ENCODE results near the gene OPCML.

The OPCML gene

DNA sequence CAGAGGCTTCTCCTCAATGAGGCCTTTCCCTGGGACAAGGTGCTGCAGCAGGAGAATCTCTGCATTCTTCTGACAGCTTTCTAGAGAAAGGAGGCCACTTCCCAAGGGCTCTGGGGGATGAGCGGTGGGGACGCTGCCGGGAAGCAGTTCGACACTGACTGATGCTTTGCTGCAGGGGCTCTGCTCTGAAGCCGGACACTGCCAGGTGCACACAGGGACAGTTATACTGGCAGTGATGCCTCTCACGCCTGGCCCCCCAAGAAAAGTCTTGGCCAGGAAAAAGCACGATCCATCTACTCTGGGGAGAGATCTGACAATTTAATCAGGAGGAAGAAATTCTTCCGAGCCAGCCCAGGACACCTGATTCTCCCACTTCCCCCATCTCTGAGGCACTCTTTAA is 456.9 kb downstream of the OPCML start:
- Histone ChIP-seq H3K27ac (replicated peaks; ENCODE audit: low read length) (no peak overlapping the region), H3K27me3 (ENCODE audit: control insufficient read depth in 3 of 3, insufficient read depth in 3 of 3, low read depth in 1 of 3, low read length in 3 of 3) (peaks cover 0 to 19% (median 2%) of the 10 kb centered on the region in 3 experiments), H3K4me1 (ENCODE audit: control insufficient read depth in 2 of 2, insufficient read depth in 1 of 2, low read depth in 1 of 2, low read length in 2 of 2) (no peaks in the 10 kb centered on the region), H3K36me3 (replicated peaks in 1 of 2; ENCODE audit: control insufficient read depth in 2 of 2, insufficient read depth in 2 of 2, low read length in 2 of 2) (no peaks in the 10 kb centered on the region), H3K18ac (ENCODE audit: low read length) (no peak overlapping the region), H4K91ac (ENCODE audit: low read depth, low read length, poor library complexity) (no peak overlapping the region), H2BK5ac (ENCODE audit: low read length) (no peak overlapping the region), H3K9me3 (replicated peaks in 1 of 2; ENCODE audit: control insufficient read depth in 2 of 2, insufficient read depth in 1 of 2, low read depth in 1 of 2, low read length in 2 of 2) (peaks cover 0 to 3% of the 10 kb centered on the region in 2 donors), H2AK5ac (ENCODE audit: low read depth, low read length) (no peak overlapping the region), H3K4me3 (ENCODE audit: low read length in 2 of 2) (no peak overlapping the region), H3K4me2 (ENCODE audit: insufficient read depth, low read length, poor library complexity, severe bottlenecking) (no peak overlapping the region), H2BK12ac (ENCODE audit: low read length) (no peak overlapping the region), H3K9ac (ENCODE audit: low read depth, low read length, poor library complexity) (no peak overlapping the region), H3K14ac (ENCODE audit: low read length) (no peak overlapping the region), H2BK120ac (ENCODE audit: low read depth, low read length) (no peak overlapping the region), H3K23ac (ENCODE audit: low read depth, low read length, poor library complexity) (no peak overlapping the region), H2BK15ac (ENCODE audit: low read length) (no peak overlapping the region), H3K79me1 (ENCODE audit: low read depth, low read length) (no peaks in the 10 kb centered on the region), H4K8ac (ENCODE audit: low read depth, low read length) (no peak overlapping the region), H3K4ac (ENCODE audit: low read length) (no peak overlapping the region), H2AFZ (ENCODE audit: low read length) (no peak overlapping the region)
- no peak for DNase-seq (ENCODE audit: low spot score)
- whole genome bisulfite sequencing, 2 donors (ENCODE audit: extremely low coverage in 2 of 2, insufficient read length in 2 of 2, insufficient replicate concordance in 1 of 2) = no CpG with 5 or more reads among the region's 8 CpGs

DNA sequence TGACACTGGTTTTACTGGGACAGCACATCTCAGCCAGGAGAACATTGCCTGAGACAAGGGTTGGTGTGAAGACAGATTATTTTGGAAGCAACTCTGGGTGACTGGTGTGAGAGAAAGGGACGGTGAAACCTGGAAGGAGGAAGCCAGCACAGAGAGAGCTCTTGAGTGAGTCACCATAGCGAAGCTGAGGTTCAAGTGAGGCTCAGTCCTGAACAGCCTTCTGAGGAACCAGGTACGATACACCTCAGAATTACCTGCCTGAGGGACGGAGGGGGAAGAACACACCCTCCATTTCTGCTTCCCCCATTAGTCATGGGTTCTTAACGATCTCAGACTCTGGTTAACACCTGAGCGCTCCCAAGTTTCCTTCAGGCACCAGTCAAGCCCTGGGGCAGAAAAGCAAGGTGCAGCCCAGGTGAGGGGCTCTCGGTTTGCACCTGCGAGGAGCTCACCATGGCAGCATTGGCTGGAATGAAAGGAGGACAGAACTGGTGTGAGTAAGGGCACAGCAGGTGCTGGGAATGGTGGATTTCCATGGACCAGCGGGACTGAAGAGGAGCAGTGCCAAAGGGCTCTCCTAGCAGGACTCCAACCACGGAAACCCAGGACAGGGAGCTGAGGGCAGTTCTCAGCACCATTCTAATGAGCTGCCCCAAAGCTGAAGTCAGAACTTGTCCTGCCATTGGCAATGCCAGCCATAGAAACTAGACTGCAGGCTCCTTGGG is 459.3 kb downstream of the OPCML start:
- H3K23ac ChIP-seq (ENCODE audit: low read depth, low read length, poor library complexity) = no peak overlapping the region
- no peak overlapping the region for H4K8ac ChIP-seq (ENCODE audit: low read depth, low read length)
- H3K9me3 ChIP-seq (replicated peaks in 1 of 2; ENCODE audit: control insufficient read depth in 2 of 2, insufficient read depth in 1 of 2, low read depth in 1 of 2, low read length in 2 of 2) = no peaks in the 10 kb centered on the region
- peaks cover 0 to 11% (median 0%) of the 10 kb centered on the region in 3 experiments for H3K27me3 ChIP-seq (ENCODE audit: control insufficient read depth in 3 of 3, insufficient read depth in 3 of 3, low read depth in 1 of 3, low read length in 3 of 3)
- H2BK5ac ChIP-seq (ENCODE audit: low read length) = no peak overlapping the region
- no peak overlapping the region for H2BK120ac ChIP-seq (ENCODE audit: low read depth, low read length)
- no peak overlapping the region for H2AK5ac ChIP-seq (ENCODE audit: low read depth, low read length)
- H3K4me1 ChIP-seq (ENCODE audit: control insufficient read depth in 2 of 2, insufficient read depth in 1 of 2, low read depth in 1 of 2, low read length in 2 of 2) = no peaks in the 10 kb centered on the region
- no peaks in the 10 kb centered on the region for H3K79me1 ChIP-seq (ENCODE audit: low read depth, low read length)
- H3K36me3 ChIP-seq (replicated peaks in 1 of 2; ENCODE audit: control insufficient read depth in 2 of 2, insufficient read depth in 2 of 2, low read length in 2 of 2) = no peaks in the 10 kb centered on the region
- H2AFZ ChIP-seq (ENCODE audit: low read length) = no peak overlapping the region
- no peak overlapping the region for H3K4ac ChIP-seq (ENCODE audit: low read length)
- H2BK15ac ChIP-seq (ENCODE audit: low read length) = no peak overlapping the region
- no peak overlapping the region for H4K91ac ChIP-seq (ENCODE audit: low read depth, low read length, poor library complexity)
- H3K4me3 ChIP-seq (ENCODE audit: low read length in 2 of 2) = no peak overlapping the region
- no peak overlapping the region for H2BK12ac ChIP-seq (ENCODE audit: low read length)
- H3K27ac ChIP-seq (replicated peaks; ENCODE audit: low read length) = no peak overlapping the region
- H3K9ac ChIP-seq (ENCODE audit: low read depth, low read length, poor library complexity) = no peak overlapping the region
- no peak overlapping the region for H3K14ac ChIP-seq (ENCODE audit: low read length)
- H3K18ac ChIP-seq (ENCODE audit: low read length) = no peak overlapping the region
- H3K4me2 ChIP-seq (ENCODE audit: insufficient read depth, low read length, poor library complexity, severe bottlenecking) = no peak overlapping the region
- no CpG with 5 or more reads among the region's 10 CpGs for WGBS, 2 donors (ENCODE audit: extremely low coverage in 2 of 2, insufficient read length in 2 of 2, insufficient replicate concordance in 1 of 2)
- no peak for DNase-seq (ENCODE audit: low spot score)

GRCh38 chr11:133072378-133072777 is 459.9 kb downstream of the OPCML start:
- H2BK12ac ChIP-seq (ENCODE audit: low read length) = no peak overlapping the region
- no peak overlapping the region for H3K9ac ChIP-seq (ENCODE audit: low read depth, low read length, poor library complexity)
- no peaks in the 10 kb centered on the region for H3K4me1 ChIP-seq (ENCODE audit: control insufficient read depth in 2 of 2, insufficient read depth in 1 of 2, low read depth in 1 of 2, low read length in 2 of 2)
- no peak overlapping the region for H4K91ac ChIP-seq (ENCODE audit: low read depth, low read length, poor library complexity)
- H3K18ac ChIP-seq (ENCODE audit: low read length) = no peak overlapping the region
- H2BK15ac ChIP-seq (ENCODE audit: low read length) = no peak overlapping the region
- H2BK120ac ChIP-seq (ENCODE audit: low read depth, low read length) = no peak overlapping the region
- no peak overlapping the region for H3K27ac ChIP-seq (replicated peaks; ENCODE audit: low read length)
- no peak overlapping the region for H4K8ac ChIP-seq (ENCODE audit: low read depth, low read length)
- no peak overlapping the region for H2AFZ ChIP-seq (ENCODE audit: low read length)
- WGBS, 2 donors (ENCODE audit: extremely low coverage in 2 of 2, insufficient read length in 2 of 2, insufficient replicate concordance in 1 of 2) = no CpG with 5 or more reads among the region's 7 CpGs
- DNase-seq (ENCODE audit: low spot score) = no peak
- H3K9me3 ChIP-seq (replicated peaks in 1 of 2; ENCODE audit: control insufficient read depth in 2 of 2, insufficient read depth in 1 of 2, low read depth in 1 of 2, low read length in 2 of 2) = no peaks in the 10 kb centered on the region
- H3K4me2 ChIP-seq (ENCODE audit: insufficient read depth, low read length, poor library complexity, severe bottlenecking) = no peak overlapping the region
- H3K14ac ChIP-seq (ENCODE audit: low read length) = no peak overlapping the region
- H3K4ac ChIP-seq (ENCODE audit: low read length) = no peak overlapping the region
- no peak overlapping the region for H3K23ac ChIP-seq (ENCODE audit: low read depth, low read length, poor library complexity)
- no peak overlapping the region for H3K4me3 ChIP-seq (ENCODE audit: low read length in 2 of 2)
- no peak overlapping the region for H2AK5ac ChIP-seq (ENCODE audit: low read depth, low read length)
- H3K36me3 ChIP-seq (replicated peaks in 1 of 2; ENCODE audit: control insufficient read depth in 2 of 2, insufficient read depth in 2 of 2, low read length in 2 of 2) = no peaks in the 10 kb centered on the region
- H2BK5ac ChIP-seq (ENCODE audit: low read length) = no peak overlapping the region
- H3K27me3 ChIP-seq (ENCODE audit: control insufficient read depth in 3 of 3, insufficient read depth in 3 of 3, low read depth in 1 of 3, low read length in 3 of 3) = peaks cover 0 to 8% (median 0%) of the 10 kb centered on the region in 3 experiments
- H3K79me1 ChIP-seq (ENCODE audit: low read depth, low read length) = no peaks in the 10 kb centered on the region

DNA sequence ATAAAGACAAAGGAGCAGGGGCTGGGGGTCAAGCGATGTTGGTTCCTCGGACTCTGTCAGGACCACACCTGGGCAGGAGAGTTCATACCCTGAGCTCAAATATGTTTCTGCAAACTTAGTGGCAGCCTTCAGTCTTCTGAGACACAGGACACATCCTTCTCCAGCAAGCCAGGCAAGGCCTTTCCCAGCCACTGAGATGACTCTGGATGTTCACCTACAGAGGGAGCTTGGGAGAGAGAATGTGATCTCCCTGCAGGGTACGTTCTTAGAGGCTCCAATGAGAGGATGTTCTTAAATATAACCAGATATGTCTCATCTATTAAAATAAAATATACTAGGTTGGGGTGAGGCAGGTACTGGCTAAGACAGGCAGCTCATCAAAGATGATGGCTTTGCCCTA is 461.5 kb downstream of the OPCML start:
- no peak overlapping the region for H2BK5ac ChIP-seq (ENCODE audit: low read length)
- H3K27ac ChIP-seq (replicated peaks; ENCODE audit: low read length) = no peak overlapping the region
- no peak overlapping the region for H2BK15ac ChIP-seq (ENCODE audit: low read length)
- H3K23ac ChIP-seq (ENCODE audit: low read depth, low read length, poor library complexity) = no peak overlapping the region
- WGBS, 2 donors (ENCODE audit: extremely low coverage in 2 of 2, insufficient read length in 2 of 2, insufficient replicate concordance in 1 of 2) = no CpG with 5 or more reads among the region's 3 CpGs
- no peak overlapping the region for H3K9ac ChIP-seq (ENCODE audit: low read depth, low read length, poor library complexity)
- no peak overlapping the region for H2BK12ac ChIP-seq (ENCODE audit: low read length)
- H3K4me1 ChIP-seq (ENCODE audit: control insufficient read depth in 2 of 2, insufficient read depth in 1 of 2, low read depth in 1 of 2, low read length in 2 of 2) = no peaks in the 10 kb centered on the region
- DNase-seq (ENCODE audit: low spot score) = no peak
- no peak overlapping the region for H3K4me3 ChIP-seq (ENCODE audit: low read length in 2 of 2)
- H2BK120ac ChIP-seq (ENCODE audit: low read depth, low read length) = no peak overlapping the region
- no peak overlapping the region for H3K4ac ChIP-seq (ENCODE audit: low read length)
- H3K4me2 ChIP-seq (ENCODE audit: insufficient read depth, low read length, poor library complexity, severe bottlenecking) = no peak overlapping the region
- no peak overlapping the region for H2AFZ ChIP-seq (ENCODE audit: low read length)
- peaks cover 0 to 8% (median 0%) of the 10 kb centered on the region in 3 experiments for H3K27me3 ChIP-seq (ENCODE audit: control insufficient read depth in 3 of 3, insufficient read depth in 3 of 3, low read depth in 1 of 3, low read length in 3 of 3)
- H3K18ac ChIP-seq (ENCODE audit: low read length) = no peak overlapping the region
- H3K9me3 ChIP-seq (replicated peaks in 1 of 2; ENCODE audit: control insufficient read depth in 2 of 2, insufficient read depth in 1 of 2, low read depth in 1 of 2, low read length in 2 of 2) = no peaks in the 10 kb centered on the region
- H3K79me1 ChIP-seq (ENCODE audit: low read depth, low read length) = no peaks in the 10 kb centered on the region
- H4K8ac ChIP-seq (ENCODE audit: low read depth, low read length) = no peak overlapping the region
- H3K14ac ChIP-seq (ENCODE audit: low read length) = no peak overlapping the region
- no peak overlapping the region for H2AK5ac ChIP-seq (ENCODE audit: low read depth, low read length)
- no peaks in the 10 kb centered on the region for H3K36me3 ChIP-seq (replicated peaks in 1 of 2; ENCODE audit: control insufficient read depth in 2 of 2, insufficient read depth in 2 of 2, low read length in 2 of 2)
- H4K91ac ChIP-seq (ENCODE audit: low read depth, low read length, poor library complexity) = no peak overlapping the region
